CD4-positive, alpha-beta T cell (primary cell): Measurements from ENCODE around the gene RPTOR. TPM values are rescaled to one million over a fixed set of nuclear protein-coding genes. Genes with fewer than 3 reads are reported as not detected.

Experiments used
- ATAC-seq: fragments of 200-7000 bp; cut with Tn5 transposase; one replicate; pipeline ENCODE4 v1.10.0; 2022; ENCODE audit warnings: mild to moderate bottlenecking; ENCODE audit not compliant: poor library complexity
- CTCF ChIA-PET: fragments of 350-600 bp; sonication (Branson Sonifier 250); formaldehyde crosslinking; loops from one replicate; lab custom pipeline; 2021; ENCODE audit warnings: antibody characterized with exemption, inconsistent platforms; lab: Charles Lee
- POLR2A ChIA-PET: fragments of 350-600 bp; sonication (Branson Sonifier 250); formaldehyde crosslinking; loops from one replicate; lab custom pipeline; 2021; ENCODE audit warnings: antibody characterized with exemption, inconsistent platforms; lab: Charles Lee
- DNase-seq, 14 experiments: peaks; one replicate each; pipeline ENCODE4 v3.0.0-alpha.2; 2013 to 2020; ENCODE audit warnings: mixed read lengths in 2 of 14
- H3K27ac ChIP-seq, 2 donors: one replicate each; pipeline versions ENCODE4 v1.5.1 to v1.7.0; 2013; ENCODE audit warnings: low read length in 2 of 2, low read depth in 1 of 2, mild to moderate bottlenecking in 1 of 2
- H3K27me3 ChIP-seq, 2 experiments: 1 replicate in 1 of 2; 2 replicates in 1 of 2; pipeline versions ENCODE4 v1.6.1 to v1.7.0; 2013; ENCODE audit warnings: low read length in 2 of 2, control low read depth in 1 of 2, mild to moderate bottlenecking in 1 of 2, moderate library complexity in 1 of 2; ENCODE audit not compliant: insufficient read depth in 2 of 2, control insufficient read depth in 1 of 2
- H3K36me3 ChIP-seq: one replicate; pipeline ENCODE4 v1.6.1; 2013; ENCODE audit warnings: low read length, control low read depth; ENCODE audit not compliant: insufficient read depth
- H3K4me1 ChIP-seq: one replicate; pipeline ENCODE4 v1.6.1; 2013; ENCODE audit warnings: low read length, control low read depth; ENCODE audit not compliant: insufficient read depth
- H3K4me3 ChIP-seq: one replicate; pipeline ENCODE4 v1.5.1; 2013; ENCODE audit warnings: mild to moderate bottlenecking, low read length, moderate library complexity
- H3K9me3 ChIP-seq, 2 experiments: 1 replicate in 1 of 2; 2 replicates in 1 of 2; pipeline versions ENCODE4 v1.6.1 to v1.7.0; 2013; ENCODE audit warnings: low read length in 2 of 2, mild to moderate bottlenecking in 2 of 2, control low read depth in 1 of 2, moderate library complexity in 1 of 2; ENCODE audit not compliant: control insufficient read depth in 1 of 2, insufficient read depth in 1 of 2
- H3K27ac Mint-ChIP-seq: one replicate; pipeline ENCODE4 v1.8.0; 2020; ENCODE audit warnings: mixed read lengths
- H3K27me3 Mint-ChIP-seq: one replicate; pipeline ENCODE4 v1.8.0; 2021; ENCODE audit warnings: mixed read lengths
- H3K36me3 Mint-ChIP-seq: one replicate; pipeline ENCODE4 v1.8.0; 2021; ENCODE audit warnings: low read depth, mixed read lengths
- H3K4me1 Mint-ChIP-seq: one replicate; pipeline ENCODE4 v1.8.0; 2021; ENCODE audit warnings: low read depth, mixed read lengths
- H3K4me3 Mint-ChIP-seq: one replicate; pipeline ENCODE4 v1.8.0; 2020; ENCODE audit warnings: mild to moderate bottlenecking, mixed read lengths
- H3K9me3 Mint-ChIP-seq: one replicate; pipeline ENCODE4 v1.8.0; 2020; ENCODE audit warnings: mixed read lengths
- intact Hi-C, 2 experiments: fragments of 100-400 bp; cut with DNase I in 1 of 2; cut with micrococcal nuclease in 1 of 2; formaldehyde crosslinking; loops; one replicate each; pipeline versions ENCODE4 v1.15.1 to v1.9.0; 2023 to 2025; cut with DNase I, micrococcal nuclease
- total RNA-seq, 174 experiments: library from RNA in 2 of 174; stranded (reverse) in 2 of 174; gene quantifications; one replicate each; pipeline ENCODE4 v1.2.3 and lab custom pipeline; 2021 to 2026
- TF ChIP-seq, protein P1 (sequence below): fragments of 200-600 bp; IDR thresholded peaks from one replicate; pipeline ENCODE4 v1.8.0; 2022; ENCODE audit warnings: antibody characterized with exemption, mild to moderate bottlenecking

RPTOR gene
- total RNA-seq, 2 experiments from 2014 or later: 45.0 to 47.1 TPM

DNA sequence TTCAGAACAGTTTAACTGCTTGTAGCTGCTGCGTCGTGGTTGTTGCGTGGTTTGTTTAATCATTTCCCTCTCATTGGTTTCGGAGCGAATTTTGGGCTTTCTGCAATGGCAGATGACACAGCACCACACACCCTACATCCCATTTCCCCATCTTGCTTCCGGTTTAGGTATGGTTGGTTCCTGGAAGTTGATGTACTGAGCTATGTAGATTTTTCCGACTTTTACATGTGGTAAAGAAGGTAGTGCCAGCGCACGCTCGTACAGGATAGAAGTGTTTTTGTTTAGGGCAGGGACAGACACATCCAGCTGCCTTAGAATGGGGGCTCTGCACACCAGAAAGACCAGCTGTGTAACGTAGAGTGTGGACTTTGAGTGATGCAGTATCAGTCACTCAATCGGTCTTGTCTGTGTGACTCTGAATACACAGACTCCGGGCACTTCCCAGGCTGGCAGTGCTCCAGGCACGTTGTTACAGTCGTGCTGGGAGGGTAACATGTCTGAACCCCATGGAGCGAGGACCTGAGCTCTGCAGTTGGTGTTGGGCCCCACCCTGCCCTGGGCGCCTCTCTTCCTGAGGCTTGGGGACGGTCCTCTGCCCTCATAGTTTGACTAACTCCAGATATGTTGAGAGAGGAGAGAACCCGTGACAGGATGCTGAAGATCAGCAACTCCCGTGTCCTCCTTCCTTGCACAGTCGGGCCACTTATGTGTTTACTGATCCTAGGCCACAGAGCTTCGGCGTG is 275.0 kb downstream of the RPTOR start:
- peak; percentile 54 for ATAC-seq
- H3K27ac Mint-ChIP-seq: peak overlapping the region; percentile 62
- H3K27me3 ChIP-seq: no peaks in the 10 kb centered on the region
- intact Hi-C loops: no loop called here
- DNase-seq: peak in 5 of 14 experiments; percentile 23 to 50 (median 29)
- H3K36me3 Mint-ChIP-seq: peaks cover 38% of the 10 kb centered on the region
- POLR2A ChIA-PET: interaction anchor here (1.0 kb wide), 2 partner anchors 39 to 365 kb away, joined by 3 read pairs; no protein-coding TSS in a partner anchor
- no peak overlapping the region for H3K4me3 ChIP-seq
- no peak overlapping the region for H3K27ac ChIP-seq
- no peaks in the 10 kb centered on the region for H3K9me3 ChIP-seq
- peak overlapping the region; percentile 27 for H3K4me3 Mint-ChIP-seq
- peaks cover 45% of the 10 kb centered on the region for H3K4me1 Mint-ChIP-seq
- CTCF ChIA-PET: no interaction called here
- no peaks in the 10 kb centered on the region for H3K27me3 Mint-ChIP-seq
- H3K9me3 Mint-ChIP-seq: no peaks in the 10 kb centered on the region
- H3K4me1 ChIP-seq: peaks cover 21% of the 10 kb centered on the region
- H3K36me3 ChIP-seq: peaks cover 23% of the 10 kb centered on the region
- TF ChIP-seq, protein P1, sequence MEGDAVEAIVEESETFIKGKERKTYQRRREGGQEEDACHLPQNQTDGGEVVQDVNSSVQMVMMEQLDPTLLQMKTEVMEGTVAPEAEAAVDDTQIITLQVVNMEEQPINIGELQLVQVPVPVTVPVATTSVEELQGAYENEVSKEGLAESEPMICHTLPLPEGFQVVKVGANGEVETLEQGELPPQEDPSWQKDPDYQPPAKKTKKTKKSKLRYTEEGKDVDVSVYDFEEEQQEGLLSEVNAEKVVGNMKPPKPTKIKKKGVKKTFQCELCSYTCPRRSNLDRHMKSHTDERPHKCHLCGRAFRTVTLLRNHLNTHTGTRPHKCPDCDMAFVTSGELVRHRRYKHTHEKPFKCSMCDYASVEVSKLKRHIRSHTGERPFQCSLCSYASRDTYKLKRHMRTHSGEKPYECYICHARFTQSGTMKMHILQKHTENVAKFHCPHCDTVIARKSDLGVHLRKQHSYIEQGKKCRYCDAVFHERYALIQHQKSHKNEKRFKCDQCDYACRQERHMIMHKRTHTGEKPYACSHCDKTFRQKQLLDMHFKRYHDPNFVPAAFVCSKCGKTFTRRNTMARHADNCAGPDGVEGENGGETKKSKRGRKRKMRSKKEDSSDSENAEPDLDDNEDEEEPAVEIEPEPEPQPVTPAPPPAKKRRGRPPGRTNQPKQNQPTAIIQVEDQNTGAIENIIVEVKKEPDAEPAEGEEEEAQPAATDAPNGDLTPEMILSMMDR: no peak

DNA sequence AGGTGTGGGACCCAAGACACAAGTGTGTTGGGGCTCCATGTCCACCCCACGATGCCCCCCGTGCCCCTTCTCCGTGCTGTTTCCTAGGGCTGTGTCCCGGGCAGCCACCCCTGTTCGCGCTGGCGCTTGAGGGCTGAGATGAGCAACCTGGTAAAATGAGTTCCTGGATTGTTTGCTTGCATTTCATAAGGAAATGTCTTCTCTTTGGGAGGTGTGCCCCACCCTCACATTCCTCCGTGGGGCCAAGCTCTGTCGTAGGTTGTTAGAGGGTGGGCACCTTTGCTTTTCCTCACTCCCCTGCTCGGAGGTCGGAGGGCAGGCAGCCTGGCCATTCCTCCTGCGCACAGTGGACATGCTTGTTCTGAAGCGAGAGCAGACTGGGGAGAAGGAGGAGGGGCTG is 275.7 kb downstream of the RPTOR start:
- TF ChIP-seq, protein P1: no peak
- intact Hi-C loops: no loop called here
- H3K27ac ChIP-seq: no peak overlapping the region
- Mint-ChIP-seq H3K36me3 (peaks cover 38% of the 10 kb centered on the region), H3K9me3 (no peaks in the 10 kb centered on the region), H3K4me1 (peaks cover 39% of the 10 kb centered on the region), H3K27me3 (no peaks in the 10 kb centered on the region), H3K4me3 (no peak overlapping the region), H3K27ac (peak overlapping the region; percentile 62)
- H3K4me3 ChIP-seq: no peak overlapping the region
- H3K27me3 ChIP-seq: no peaks in the 10 kb centered on the region
- peaks cover 21% of the 10 kb centered on the region for H3K4me1 ChIP-seq
- no peak for ATAC-seq
- H3K9me3 ChIP-seq: no peaks in the 10 kb centered on the region
- ChIA-PET CTCF (no interaction called here), POLR2A (interaction anchor here (1.0 kb wide), 2 partner anchors 40 to 366 kb away, joined by 3 read pairs; no protein-coding TSS in a partner anchor)
- DNase-seq: peak in 1 of 14 experiments; percentile 14
- H3K36me3 ChIP-seq: peaks cover 24% of the 10 kb centered on the region

DNA sequence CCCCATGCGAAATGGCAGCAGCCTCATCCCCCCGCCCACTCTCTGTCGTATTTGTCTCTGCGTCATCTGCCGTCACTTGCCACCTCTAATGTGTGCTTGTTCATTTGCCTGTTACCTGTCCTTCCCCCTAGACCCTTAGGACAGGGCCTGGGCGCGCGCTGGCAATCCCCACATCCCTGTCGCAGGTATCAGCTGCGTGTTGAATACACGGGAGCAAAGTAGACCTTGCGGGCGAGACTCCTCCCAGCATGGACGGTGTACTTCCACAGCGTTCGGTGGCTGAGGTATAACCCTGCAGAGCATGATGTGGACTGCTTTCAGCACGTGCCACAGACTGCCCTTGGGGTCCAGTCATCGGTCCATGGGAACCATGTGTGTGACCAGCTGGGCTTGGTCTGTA is 276.9 kb downstream of the RPTOR start:
- no peak overlapping the region for H3K27ac ChIP-seq
- H3K4me1 Mint-ChIP-seq: peaks cover 37% of the 10 kb centered on the region
- TF ChIP-seq, protein P1: no peak
- no peaks in the 10 kb centered on the region for H3K27me3 Mint-ChIP-seq
- ChIA-PET POLR2A (no interaction called here), CTCF (no interaction called here)
- intact Hi-C loops: no loop called here
- H3K27ac Mint-ChIP-seq: no peak overlapping the region
- H3K27me3 ChIP-seq: no peaks in the 10 kb centered on the region
- no peaks in the 10 kb centered on the region for H3K9me3 ChIP-seq
- ATAC-seq (no peak), DNase-seq (peak in 1 of 14 experiments; percentile 20)
- H3K9me3 Mint-ChIP-seq: no peaks in the 10 kb centered on the region
- H3K36me3 ChIP-seq: peaks cover 31% of the 10 kb centered on the region
- peaks cover 21% of the 10 kb centered on the region for H3K4me1 ChIP-seq
- H3K4me3 Mint-ChIP-seq: no peak overlapping the region
- H3K4me3 ChIP-seq: no peak overlapping the region
- H3K36me3 Mint-ChIP-seq: peaks cover 46% of the 10 kb centered on the region
